Endothelial cell (in vitro differentiated cells): ENCODE data around the gene DIO2. TPM values are rescaled to one million over a fixed set of nuclear protein-coding genes. Genes with fewer than 3 reads are reported as not detected.

Source experiments
- DNase-seq: peaks from one replicate; pipeline ENCODE4 v3.0.0; 2021; ENCODE audit warnings: low spot score
- H3K27ac Mint-ChIP-seq: one replicate; pipeline ENCODE4 v1.8.0; 2021; ENCODE audit warnings: mixed read lengths, inconsistent platforms; ENCODE audit not compliant: unreplicated experiment
- H3K27me3 Mint-ChIP-seq: one replicate; pipeline ENCODE4 v1.8.0; 2021; ENCODE audit warnings: mild to moderate bottlenecking, moderate library complexity, mixed read lengths, inconsistent platforms; ENCODE audit not compliant: unreplicated experiment
- H3K36me3 Mint-ChIP-seq: one replicate; pipeline ENCODE4 v1.8.0; 2021; ENCODE audit warnings: mild to moderate bottlenecking, low read depth, mixed read lengths, inconsistent platforms; ENCODE audit not compliant: unreplicated experiment
- H3K4me1 Mint-ChIP-seq: one replicate; pipeline ENCODE4 v1.8.0; 2021; ENCODE audit warnings: mild to moderate bottlenecking, mixed read lengths, inconsistent platforms; ENCODE audit not compliant: unreplicated experiment
- H3K4me3 Mint-ChIP-seq: one replicate; pipeline ENCODE4 v1.8.0; 2021; ENCODE audit warnings: mild to moderate bottlenecking, mixed read lengths, inconsistent platforms; ENCODE audit not compliant: unreplicated experiment
- H3K9me3 Mint-ChIP-seq: one replicate; pipeline ENCODE4 v1.8.0; 2021; ENCODE audit warnings: mixed read lengths, inconsistent platforms; ENCODE audit not compliant: unreplicated experiment
- total RNA-seq: library from RNA; stranded (reverse); fragmentation: NEBNext Ultra II Directional; extraction: Animal tissue kit (Norgen Biotek cat#: 25700); gene quantifications from one replicate; pipeline ENCODE4 v1.2.1, GENCODE V29; 2021; ENCODE audit not compliant: unreplicated experiment
- TF ChIP-seq, protein P1 (sequence below): fragments of 200-600 bp; sonication (generic); IDR thresholded peaks from one replicate; pipeline ENCODE4 v1.5.0; 2021; ENCODE audit warnings: antibody characterized with exemption; ENCODE audit not compliant: unreplicated experiment

Gene DIO2
- total RNA-seq, 1 donor from 2014 or later: 0.10 TPM

DNA sequence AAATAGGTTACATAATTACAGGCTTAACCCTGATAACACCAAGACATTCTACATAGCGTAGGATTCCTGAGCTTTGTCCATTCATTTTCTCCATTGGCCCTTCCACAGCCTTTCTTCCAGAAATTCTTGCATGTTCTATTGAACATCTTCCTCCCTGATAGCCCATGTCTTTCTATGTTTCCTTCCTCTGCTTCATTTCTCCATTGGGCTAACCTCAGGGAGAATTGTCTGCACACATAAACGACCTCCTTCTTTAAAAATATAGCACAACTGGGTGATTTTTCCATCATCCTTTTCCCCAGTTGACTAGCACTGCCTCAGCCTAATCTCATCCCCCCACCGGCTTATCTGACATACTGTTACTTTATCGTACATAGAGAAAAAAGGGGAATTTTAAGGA lies 11.2 kb downstream of the DIO2 start:
- TF ChIP-seq, protein P1, sequence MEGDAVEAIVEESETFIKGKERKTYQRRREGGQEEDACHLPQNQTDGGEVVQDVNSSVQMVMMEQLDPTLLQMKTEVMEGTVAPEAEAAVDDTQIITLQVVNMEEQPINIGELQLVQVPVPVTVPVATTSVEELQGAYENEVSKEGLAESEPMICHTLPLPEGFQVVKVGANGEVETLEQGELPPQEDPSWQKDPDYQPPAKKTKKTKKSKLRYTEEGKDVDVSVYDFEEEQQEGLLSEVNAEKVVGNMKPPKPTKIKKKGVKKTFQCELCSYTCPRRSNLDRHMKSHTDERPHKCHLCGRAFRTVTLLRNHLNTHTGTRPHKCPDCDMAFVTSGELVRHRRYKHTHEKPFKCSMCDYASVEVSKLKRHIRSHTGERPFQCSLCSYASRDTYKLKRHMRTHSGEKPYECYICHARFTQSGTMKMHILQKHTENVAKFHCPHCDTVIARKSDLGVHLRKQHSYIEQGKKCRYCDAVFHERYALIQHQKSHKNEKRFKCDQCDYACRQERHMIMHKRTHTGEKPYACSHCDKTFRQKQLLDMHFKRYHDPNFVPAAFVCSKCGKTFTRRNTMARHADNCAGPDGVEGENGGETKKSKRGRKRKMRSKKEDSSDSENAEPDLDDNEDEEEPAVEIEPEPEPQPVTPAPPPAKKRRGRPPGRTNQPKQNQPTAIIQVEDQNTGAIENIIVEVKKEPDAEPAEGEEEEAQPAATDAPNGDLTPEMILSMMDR: no peak
- no peak overlapping the region for H3K4me3 Mint-ChIP-seq
- no peaks in the 10 kb centered on the region for H3K9me3 Mint-ChIP-seq
- H3K27ac Mint-ChIP-seq: no peak overlapping the region
- H3K4me1 Mint-ChIP-seq: no peaks in the 10 kb centered on the region
- no peaks in the 10 kb centered on the region for H3K27me3 Mint-ChIP-seq
- no peaks in the 10 kb centered on the region for H3K36me3 Mint-ChIP-seq
- no peak for DNase-seq

DNA sequence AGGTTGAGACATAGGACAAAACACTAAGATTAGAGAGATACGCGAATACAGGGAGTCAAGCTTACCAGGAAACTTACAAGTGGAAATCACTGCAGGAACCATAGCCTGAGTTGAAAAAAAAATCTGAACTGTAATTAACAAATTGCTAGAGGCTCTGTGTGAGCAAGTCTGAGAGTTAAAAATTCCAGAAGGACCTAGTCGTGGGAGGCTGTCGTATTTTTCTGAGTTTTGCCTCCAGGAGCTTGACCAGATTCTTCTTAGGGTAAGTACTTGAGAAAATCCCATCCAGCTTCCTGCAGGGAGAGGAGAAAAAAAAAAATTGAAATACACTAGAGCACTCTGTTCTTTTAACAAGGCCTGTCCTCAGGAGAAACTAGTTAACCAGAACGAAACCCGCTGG lies 22.7 kb downstream of the DIO2 start:
- Mint-ChIP-seq H3K36me3 (no peaks in the 10 kb centered on the region), H3K4me3 (no peak overlapping the region)

DNA sequence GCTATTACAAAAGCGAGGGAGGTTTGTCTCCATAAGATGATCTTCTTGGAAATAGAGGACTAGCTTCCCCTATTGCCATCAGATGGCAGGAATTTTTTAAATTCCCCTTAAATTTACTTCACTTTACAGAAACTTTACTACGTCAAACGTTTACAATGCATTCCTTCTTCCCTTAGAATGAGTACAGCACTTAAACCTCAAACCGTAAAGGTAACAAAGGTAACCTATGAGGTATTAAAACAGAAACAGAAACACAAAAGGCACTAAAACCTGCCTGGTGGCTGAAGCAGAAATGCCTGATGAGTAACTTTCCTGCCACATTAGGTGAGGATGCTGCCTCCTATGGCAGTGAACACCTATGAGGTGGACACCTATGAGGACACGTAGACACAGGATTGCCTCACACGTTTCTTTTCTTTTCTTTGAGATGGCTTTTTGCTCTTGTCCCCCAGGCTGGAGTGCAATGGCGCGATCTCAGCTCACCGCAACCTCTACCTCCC lies 25.0 kb downstream of the DIO2 start:
- Mint-ChIP-seq H3K4me3 (no peak overlapping the region), H3K36me3 (no peaks in the 10 kb centered on the region), H3K27ac (no peak overlapping the region), H3K4me1 (no peaks in the 10 kb centered on the region), H3K27me3 (no peaks in the 10 kb centered on the region), H3K9me3 (no peaks in the 10 kb centered on the region)
- TF ChIP-seq, protein P1: no peak
- no peak for DNase-seq

More for the DNA sequence above, 22.7 kb downstream of the DIO2 start:
- no peaks in the 10 kb centered on the region for H3K27me3 Mint-ChIP-seq
- TF ChIP-seq, protein P1: no peak
- no peaks in the 10 kb centered on the region for H3K9me3 Mint-ChIP-seq
- no peaks in the 10 kb centered on the region for H3K4me1 Mint-ChIP-seq
- DNase-seq: no peak
- no peak overlapping the region for H3K27ac Mint-ChIP-seq

DNA sequence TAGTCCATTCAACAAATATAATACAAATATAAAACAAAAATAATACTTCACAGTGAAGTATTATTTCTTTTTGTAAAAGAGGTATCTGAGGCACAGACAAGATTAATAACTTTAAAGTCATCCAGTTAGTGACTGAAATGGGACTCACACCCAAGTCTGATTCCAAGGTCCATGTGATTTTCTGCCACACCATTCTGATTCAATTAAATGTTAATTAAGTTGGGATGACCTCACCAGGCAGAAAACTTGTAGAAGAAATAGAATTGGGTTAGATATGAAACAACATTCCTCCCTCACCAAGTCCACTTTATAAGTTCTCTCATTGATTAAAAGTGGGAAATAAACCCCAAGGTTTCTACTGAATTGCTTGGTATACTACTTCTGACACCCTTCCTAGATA lies 34.4 kb downstream of the DIO2 start:
- no peak overlapping the region for H3K27ac Mint-ChIP-seq
- no peak overlapping the region for H3K4me3 Mint-ChIP-seq
- TF ChIP-seq, protein P1: no peak
- no peaks in the 10 kb centered on the region for H3K36me3 Mint-ChIP-seq
- DNase-seq: no peak
- H3K27me3 Mint-ChIP-seq: no peaks in the 10 kb centered on the region
- H3K9me3 Mint-ChIP-seq: no peaks in the 10 kb centered on the region
- H3K4me1 Mint-ChIP-seq: peaks cover 7% of the 10 kb centered on the region

DNA sequence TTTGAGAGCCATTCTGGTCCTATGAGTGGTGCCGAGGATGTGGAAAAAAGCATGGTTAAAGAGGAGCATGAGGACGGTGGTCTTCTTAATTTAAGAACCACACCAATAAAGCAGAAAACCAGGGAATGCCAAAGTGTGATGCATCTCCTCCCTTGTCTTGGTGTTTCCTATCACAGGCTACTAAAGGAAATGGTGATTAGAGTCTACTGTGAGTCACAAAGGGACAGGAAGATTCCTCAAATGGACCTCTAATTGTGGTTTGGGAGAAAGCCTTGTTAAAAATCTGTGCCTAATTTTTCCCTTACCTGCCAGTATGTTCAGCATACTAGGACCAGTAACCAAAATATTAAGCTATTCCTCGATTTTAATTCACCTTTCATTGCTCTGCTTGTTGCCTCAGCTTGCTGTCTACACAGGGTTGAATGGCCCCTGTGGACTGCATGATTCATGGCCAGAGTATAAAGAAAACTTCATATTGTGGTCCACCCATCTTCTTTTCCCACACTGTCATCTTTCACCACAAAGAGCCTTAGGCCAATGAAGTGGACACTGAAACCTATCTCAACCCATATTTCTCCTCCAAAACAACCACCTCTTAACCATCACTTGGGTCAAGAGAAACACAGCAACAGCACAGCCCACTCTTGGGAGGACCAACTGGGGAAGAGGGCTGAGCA lies 38.8 kb downstream of the DIO2 start:
- H3K27ac Mint-ChIP-seq: no peak overlapping the region
- TF ChIP-seq, protein P1: no peak
- H3K4me3 Mint-ChIP-seq: no peak overlapping the region
- H3K4me1 Mint-ChIP-seq: peaks cover 7% of the 10 kb centered on the region
- H3K36me3 Mint-ChIP-seq: no peaks in the 10 kb centered on the region
- H3K9me3 Mint-ChIP-seq: no peaks in the 10 kb centered on the region
- no peak for DNase-seq
- H3K27me3 Mint-ChIP-seq: no peaks in the 10 kb centered on the region
